Measurements from ENCODE around the gene LAMB4.

Gene LAMB4

DNA sequence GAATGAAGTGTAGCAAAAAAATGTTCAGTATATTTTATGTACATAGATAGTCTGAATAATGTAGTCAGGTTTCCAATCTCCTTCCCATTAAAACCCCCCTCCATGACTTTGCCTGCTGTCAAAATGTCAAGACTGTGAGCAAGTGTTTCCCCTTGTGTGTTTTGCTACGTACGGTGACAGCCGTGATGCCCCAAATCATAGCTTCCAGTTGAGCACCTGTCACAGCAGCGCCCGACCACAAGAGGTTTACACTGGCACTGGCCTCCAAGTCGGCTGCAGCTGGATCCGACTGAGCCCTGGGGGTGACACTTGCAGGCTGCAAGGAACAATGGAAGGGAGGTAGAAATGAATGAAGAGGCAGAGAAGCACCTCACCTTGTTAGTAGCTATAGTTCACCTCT, 62.3 kb downstream of the LAMB4 start:
- TF ChIP-seq GATA3 (IDR thresholded peaks at IDR 0.05; ENCODE audit: low read depth, low read length), result no peak
- no peak for TF ChIP-seq GATA2 (IDR thresholded peaks at IDR 0.05; ENCODE audit: low read depth, low read length)

- no peak for TF ChIP-seq GATA2 (IDR thresholded peaks at IDR 0.05; ENCODE audit: low read depth, low read length)
- no peak for TF ChIP-seq GATA3 (IDR thresholded peaks at IDR 0.05; ENCODE audit: low read depth, low read length)
These were observed 63.7 kb downstream of the LAMB4 start for GRCh38 chr7:108066486-108066885.

DNA sequence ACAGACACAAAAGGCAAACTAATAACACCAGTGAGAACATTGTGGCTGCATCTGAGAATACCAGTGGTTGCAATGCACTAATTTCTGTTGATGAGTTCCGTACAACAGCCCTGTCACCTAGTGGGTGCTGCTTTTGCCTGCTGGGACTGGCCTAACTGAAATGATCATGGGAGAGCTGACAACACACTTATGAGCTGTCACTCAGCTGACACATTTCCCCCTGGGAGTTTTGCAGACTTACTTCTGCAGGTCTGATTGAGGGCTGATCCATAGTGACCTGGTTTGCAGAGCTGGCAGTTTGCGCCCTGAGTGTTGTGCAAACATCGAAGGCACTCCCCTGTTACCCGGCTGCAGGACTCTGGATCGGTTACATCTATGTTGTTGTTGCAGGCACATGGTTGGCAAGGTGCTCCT, 66.6 kb downstream of the LAMB4 start:
- no peak for TF ChIP-seq GATA2 (IDR thresholded peaks at IDR 0.05; ENCODE audit: low read depth, low read length)
- no peak for TF ChIP-seq GATA3 (IDR thresholded peaks at IDR 0.05; ENCODE audit: low read depth, low read length)

GRCh38 chr7:108062250-108063014, 67.7 kb downstream of the LAMB4 start:
- TF ChIP-seq GATA3 (IDR thresholded peaks at IDR 0.05; ENCODE audit: low read depth, low read length), result no peak
- no peak for TF ChIP-seq GATA2 (IDR thresholded peaks at IDR 0.05; ENCODE audit: low read depth, low read length)

- TF ChIP-seq GATA3 (IDR thresholded peaks at IDR 0.05; ENCODE audit: low read depth, low read length), result no peak
- no peak for TF ChIP-seq GATA2 (IDR thresholded peaks at IDR 0.05; ENCODE audit: low read depth, low read length)
These were observed 70.6 kb downstream of the LAMB4 start for GRCh38 chr7:108059526-108059925.

DNA sequence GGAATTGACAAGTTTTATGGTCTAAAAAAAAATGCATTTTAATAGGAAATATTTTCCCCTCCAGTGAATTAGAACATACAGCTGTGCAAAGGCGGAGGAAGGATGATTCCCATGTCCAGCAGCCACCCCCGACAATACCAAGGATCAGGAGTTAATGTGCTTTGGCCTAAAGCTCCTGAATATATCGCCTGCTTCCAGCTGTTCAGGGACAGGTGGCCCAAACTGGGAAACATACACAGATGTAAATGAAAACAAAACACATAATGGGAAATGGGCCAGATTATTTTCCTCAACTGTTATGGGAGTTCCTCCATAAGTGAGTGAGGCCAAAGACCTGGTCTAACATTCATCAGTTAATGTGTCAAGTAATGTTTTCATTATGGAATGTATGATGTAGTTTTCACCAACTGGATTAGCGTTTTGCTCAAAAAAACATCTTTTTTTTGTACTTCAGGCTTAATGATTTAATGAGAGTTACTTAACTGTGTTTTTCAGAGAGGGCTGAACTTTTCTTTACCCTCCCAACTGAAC, 72.1 kb downstream of the LAMB4 start:
- TF ChIP-seq GATA2 (IDR thresholded peaks at IDR 0.05; ENCODE audit: low read depth, low read length) (no peak), GATA3 (IDR thresholded peaks at IDR 0.05; ENCODE audit: low read depth, low read length) (no peak)

DNA sequence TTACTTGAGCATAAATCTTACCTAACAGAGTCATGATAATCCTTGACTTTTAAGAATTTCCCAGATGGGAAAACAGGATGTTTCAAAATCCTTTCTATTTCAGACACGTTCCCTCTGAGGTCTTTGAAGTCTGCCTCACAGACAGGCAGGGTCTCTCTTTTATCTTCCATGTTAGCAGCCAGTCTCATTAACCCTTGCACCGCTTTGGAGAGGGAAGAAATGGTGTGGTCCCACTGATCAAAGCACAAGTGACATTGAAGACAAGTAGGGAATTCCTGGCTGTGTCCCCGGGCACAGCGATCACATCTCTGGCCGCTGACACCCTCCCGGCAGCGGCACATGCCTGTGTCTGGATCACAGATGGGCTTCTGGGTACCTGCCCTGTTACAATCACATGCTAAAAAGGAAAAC, 74.5 kb downstream of the LAMB4 start:
- TF ChIP-seq GATA3 (IDR thresholded peaks at IDR 0.05; ENCODE audit: low read depth, low read length) (no peak), GATA2 (IDR thresholded peaks at IDR 0.05; ENCODE audit: low read depth, low read length) (peak; percentile 70)

DNA sequence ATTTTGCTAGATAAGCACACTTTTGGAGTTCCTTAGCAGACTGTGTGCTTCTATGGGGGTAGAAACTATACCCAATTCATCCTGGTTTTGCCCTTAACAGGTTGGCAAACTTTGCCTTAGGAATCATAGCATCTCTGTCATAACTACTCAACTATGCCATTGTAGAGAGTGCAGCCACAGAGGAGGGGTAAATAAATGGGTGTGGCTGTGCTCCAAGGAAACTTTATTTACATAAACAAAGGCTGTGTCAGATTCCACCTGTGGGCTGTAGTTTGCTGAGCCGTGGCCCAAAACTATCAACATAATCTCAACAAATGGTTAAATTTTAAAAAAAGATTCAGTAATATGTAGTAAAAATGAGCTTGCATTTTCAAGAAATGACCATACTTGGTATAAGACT, 75.6 kb downstream of the LAMB4 start:
- no peak for TF ChIP-seq GATA2 (IDR thresholded peaks at IDR 0.05; ENCODE audit: low read depth, low read length)
- no peak for TF ChIP-seq GATA3 (IDR thresholded peaks at IDR 0.05; ENCODE audit: low read depth, low read length)

DNA sequence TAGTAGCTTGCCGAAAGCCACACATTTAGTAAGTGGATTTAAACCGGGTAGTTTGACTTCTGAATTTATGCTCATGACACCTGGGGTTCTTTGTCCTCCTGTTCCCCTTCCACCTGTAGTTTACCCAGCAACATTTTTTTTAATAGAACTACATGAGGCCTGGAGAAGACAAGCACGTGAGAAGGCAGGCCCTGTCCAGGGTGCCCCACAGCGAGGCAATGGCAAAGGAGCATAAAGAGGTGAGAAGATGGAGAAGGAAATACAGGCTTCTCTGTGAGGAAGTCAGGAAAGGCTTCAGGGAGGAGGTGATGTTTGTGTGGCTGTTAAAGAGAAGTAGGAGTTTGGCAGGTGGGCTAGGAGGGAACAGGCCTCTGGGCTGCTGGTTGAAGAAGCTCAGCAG, 76.9 kb downstream of the LAMB4 start:
- no peak for TF ChIP-seq GATA2 (IDR thresholded peaks at IDR 0.05; ENCODE audit: low read depth, low read length)
- no peak for TF ChIP-seq GATA3 (IDR thresholded peaks at IDR 0.05; ENCODE audit: low read depth, low read length)

DNA sequence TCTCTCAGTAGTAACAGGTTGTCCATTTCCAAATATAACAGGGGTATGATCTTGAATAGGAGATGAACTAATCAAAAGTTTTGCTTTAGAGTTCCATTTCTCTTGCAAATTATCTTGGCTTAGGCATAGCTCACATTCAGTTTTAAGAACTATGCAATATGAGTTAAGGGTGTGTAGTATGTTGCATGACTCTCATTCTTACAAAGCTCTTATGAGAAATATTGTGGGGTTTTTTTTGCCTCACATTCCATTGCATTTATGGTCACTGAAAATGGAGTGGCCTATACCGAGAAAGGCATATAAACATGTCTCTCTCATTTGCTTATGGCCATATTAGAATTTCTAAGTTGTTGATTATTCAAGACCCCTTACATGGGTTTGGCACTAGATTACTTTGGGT, 78.7 kb downstream of the LAMB4 start:
- TF ChIP-seq GATA2 (IDR thresholded peaks at IDR 0.05; ENCODE audit: low read depth, low read length) (no peak), GATA3 (IDR thresholded peaks at IDR 0.05; ENCODE audit: low read depth, low read length) (no peak)

- TF ChIP-seq GATA3 (IDR thresholded peaks at IDR 0.05; ENCODE audit: low read depth, low read length) (no peak), GATA2 (IDR thresholded peaks at IDR 0.05; ENCODE audit: low read depth, low read length) (no peak)
These were observed 80.2 kb downstream of the LAMB4 start for GRCh38 chr7:108049962-108050361.

DNA sequence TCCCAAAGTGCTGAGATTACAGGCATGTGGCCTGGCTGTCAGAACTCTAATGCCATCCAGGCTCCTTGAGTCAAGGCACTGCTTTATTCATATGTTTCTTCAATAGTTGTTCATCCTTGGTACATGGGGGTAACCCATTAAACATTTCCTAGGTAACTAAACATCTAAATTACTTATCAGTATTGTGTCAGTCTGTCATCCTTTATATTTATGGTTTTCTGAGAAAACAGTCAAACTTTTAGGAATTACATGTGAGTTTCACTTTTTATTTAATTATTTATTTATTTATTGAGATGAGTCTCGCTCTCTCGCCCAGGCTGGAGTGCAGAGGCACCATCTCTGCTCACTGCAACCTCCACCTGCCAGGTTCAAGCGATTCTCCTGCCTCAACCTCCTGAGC, 81.7 kb downstream of the LAMB4 start:
- TF ChIP-seq GATA3 (IDR thresholded peaks at IDR 0.05; ENCODE audit: low read depth, low read length), result no peak
- TF ChIP-seq GATA2 (IDR thresholded peaks at IDR 0.05; ENCODE audit: low read depth, low read length), result no peak

DNA sequence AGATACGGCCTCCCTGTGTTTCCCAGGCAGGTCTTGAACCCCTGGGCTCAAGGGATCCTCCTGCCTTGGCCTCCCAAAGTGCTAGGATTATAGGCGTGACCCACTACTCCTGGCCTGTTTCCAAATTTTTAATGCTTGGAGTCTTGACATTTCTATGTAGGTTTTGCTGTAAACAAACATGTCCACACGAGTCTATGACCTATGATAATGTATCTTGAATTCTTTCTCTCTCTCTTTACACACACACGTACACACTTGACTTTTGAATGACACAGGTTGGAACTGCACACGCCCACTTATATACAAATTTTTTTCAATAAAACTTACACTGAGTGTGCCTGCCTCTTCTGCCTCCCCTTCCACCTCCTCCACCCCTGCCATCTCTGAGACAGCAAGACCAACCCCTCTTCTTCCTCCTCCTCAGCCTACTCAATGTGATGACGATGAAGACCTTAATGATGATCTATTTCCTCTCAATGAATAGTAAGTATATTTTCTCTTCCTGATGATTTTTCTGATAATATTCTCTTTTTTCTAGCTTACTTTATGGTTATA, 83.1 kb downstream of the LAMB4 start:
- no peak for TF ChIP-seq GATA2 (IDR thresholded peaks at IDR 0.05; ENCODE audit: low read depth, low read length)
- TF ChIP-seq GATA3 (IDR thresholded peaks at IDR 0.05; ENCODE audit: low read depth, low read length), result no peak

- no peak for TF ChIP-seq GATA2 (IDR thresholded peaks at IDR 0.05; ENCODE audit: low read depth, low read length)
- TF ChIP-seq GATA3 (IDR thresholded peaks at IDR 0.05; ENCODE audit: low read depth, low read length), result no peak
These were observed 84.5 kb downstream of the LAMB4 start for GRCh38 chr7:108045669-108046068.

DNA sequence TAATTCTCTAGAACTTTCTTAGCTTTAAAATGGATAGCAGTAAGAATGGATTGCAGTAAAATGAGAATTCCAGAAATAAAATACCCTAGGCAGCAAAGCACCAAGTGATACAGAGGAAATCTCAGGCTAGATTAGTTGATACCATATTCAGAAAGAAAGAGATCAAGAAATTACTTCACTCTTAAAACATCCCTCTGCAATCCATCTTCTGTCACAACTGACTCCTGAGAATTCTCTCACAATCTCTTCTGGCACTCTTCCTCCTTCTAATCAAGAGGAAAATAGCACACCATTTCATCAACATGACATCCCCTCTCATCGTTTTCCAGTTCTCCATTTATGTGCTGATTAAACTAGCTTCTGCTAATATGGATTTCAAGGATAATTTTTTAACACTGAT, 85.0 kb downstream of the LAMB4 start:
- TF ChIP-seq GATA2 (IDR thresholded peaks at IDR 0.05; ENCODE audit: low read depth, low read length), result no peak
- no peak for TF ChIP-seq GATA3 (IDR thresholded peaks at IDR 0.05; ENCODE audit: low read depth, low read length)

Measured in SH-SY5Y (cell line).